ENCODE data around the gene TRIM63. TPM values are rescaled to one million over a fixed set of nuclear protein-coding genes. Genes with fewer than 3 reads are reported as not detected.

Gene TRIM63
- total and polyA plus RNA-seq, 9 of the 15 experiments (the other 6 are each of a cell fraction or from before 2014, with no cell fraction given) = 0.08 to 0.57 (median 0.36) TPM

- TF ChIP-seq HMGN3 (IDR thresholded peaks at IDR 0.05; ENCODE audit: borderline replicate concordance, extremely low read depth, insufficient read length, low read depth, low read length) (peak; percentile 94), CAMTA2 (CRISPR knock-in tag; conservative IDR thresholded peaks at IDR 0.05) (no peak), TEAD1 (CRISPR knock-in tag; IDR thresholded peaks at IDR 0.05) (peak in 1 of 2 experiments; percentile 69; a peak in 1 of 4 replicates), RB1 (IDR thresholded peaks at IDR 0.05; ENCODE audit: low read depth) (peak; percentile 97), ZNF655 (CRISPR knock-in tag; IDR thresholded peaks at IDR 0.05) (no peak), RFX5 (IDR thresholded peaks at IDR 0.05; ENCODE audit: low read depth, low read length) (no peak; the same call in 1 of the 2 replicates), MAZ (CRISPR knock-in tag; conservative IDR thresholded peaks at IDR 0.05 in 1 of 2, IDR thresholded peaks at IDR 0.05 in 1 of 2) (peak; percentile 62 to 74), GTF2F1 (IDR thresholded peaks at IDR 0.05; ENCODE audit: low read depth, low read length) (peak; percentile 62), MXD1 (CRISPR knock-in tag; IDR thresholded peaks at IDR 0.05; ENCODE audit: borderline replicate concordance, poor library complexity, severe bottlenecking) (peak; percentile 55), DMBX1 (CRISPR knock-in tag; IDR thresholded peaks at IDR 0.05; ENCODE audit: borderline replicate concordance) (peak; percentile 74; the same call in 1 of the 2 replicates), ZNF511 (CRISPR knock-in tag; IDR thresholded peaks at IDR 0.05) (no peak), IFI16 (CRISPR knock-in tag; IDR thresholded peaks at IDR 0.05) (no peak), HEY1 (CRISPR knock-in tag; IDR thresholded peaks at IDR 0.05; ENCODE audit: borderline replicate concordance) (no peak), ELK3 (CRISPR knock-in tag; IDR thresholded peaks at IDR 0.05) (no peak), CREM (IDR thresholded peaks at IDR 0.05; ENCODE audit: low read depth) (peak; percentile 85), NCOR1 (IDR thresholded peaks at IDR 0.05) (no peak)
These were observed 44.3 kb upstream of the TRIM63 start, which contains the start of gene PDIK1L (continued) for GRCh38 chr1:26111530-26112406.
